C4-2B (cell line): ENCODE measurements around the gene TRIM56.
"Not testable (repeated sequence)": the region's sequence is repeated elsewhere in the genome, so short reads cannot be mapped to it uniquely, and the experiment has no call there.

ENCODE experiments used
- CTCF ChIP-seq: fragments of 450-650 bp; conservative IDR thresholded peaks from 2 replicates; pipeline ENCODE4 v1.5.1; 2017; ENCODE audit warnings: mild to moderate bottlenecking
- ZFX ChIP-seq: fragments of 450-650 bp; IDR thresholded peaks from 2 replicates; pipeline ENCODE4 v1.6.1; 2017

- TF ChIP-seq CTCF, ZFX: not testable (repeated sequence)
Measured at GRCh38 chr7:101132626-101133600, 47.6 kb downstream of the TRIM56 start.
